K562 (cell line): ENCODE measurements around the gene ZNF816. TPM values are rescaled to one million over a fixed set of nuclear protein-coding genes. Genes with fewer than 3 reads are reported as not detected.

Source experiments
- ESRRA ChIP-seq: fragments of 450-650 bp; IDR thresholded peaks from 2 replicates; pipeline ENCODE4 v1.6.1; 2014; ENCODE audit warnings: low read depth, mild to moderate bottlenecking, moderate library complexity, borderline replicate concordance
- NFE2 ChIP-seq: IDR thresholded peaks from 2 replicates; pipeline ENCODE4 v1.6.1; 2014; ENCODE audit warnings: antibody characterized with exemption, low read depth
- NR2C2 ChIP-seq, 2 experiments: fragments of 200-800 bp in 1 of 2; sonication (Bioruptor generic) in 1 of 2; sonication (generic) in 1 of 2; formaldehyde crosslinking in 1 of 2; IDR thresholded peaks; 2 replicates each; pipeline versions ENCODE4 v1.6.1 to v1.8.0; 2016 to 2022; ENCODE audit warnings: mild to moderate bottlenecking in 1 of 2, missing compliant biosample characterization in 1 of 2, missing genetic modification characterization in 1 of 2, missing genetic modification reagents in 1 of 2
- RHOXF2B ChIP-seq: fragments of 250-450 bp; sonication (Bioruptor Pico); conservative IDR thresholded peaks from 2 replicates; pipeline ENCODE4 v1.5.1; 2021
- SRF ChIP-seq, 2 experiments: fragments of 250-450, 450-650 bp in 1 of 2; sonication (Bioruptor Pico) in 1 of 2; sonication (generic) in 1 of 2; formaldehyde crosslinking; IDR thresholded peaks; 2 replicates each; pipeline versions ENCODE4 v1.5.0 to v1.5.1; 2020 to 2022; ENCODE audit warnings: mild to moderate bottlenecking in 1 of 2, missing genetic modification reagents in 1 of 2
- SRSF1 ChIP-seq: fragments of 200-400 bp; formaldehyde crosslinking; IDR thresholded peaks from 2 replicates; pipeline ENCODE4 v1.6.1; 2017; ENCODE audit warnings: mild to moderate bottlenecking, low read depth, low read length, moderate library complexity
- YBX1 ChIP-seq: fragments of 450-650 bp; IDR thresholded peaks from 2 replicates; pipeline ENCODE4 v1.7.1; 2016; ENCODE audit warnings: mild to moderate bottlenecking
- polyA plus RNA-seq, 8 experiments: library from polyadenylated mRNA; depleted of rRNA in 4 of 8; stranded (reverse) in 5 of 8; unstranded in 3 of 8; fragments of >200 nt; fragmentation: Nextera tagmentation in 2 of 8; fragmentation: Illumina TruSeq in 1 of 8; extraction: Ambion mirVana in 2 of 8; extraction: Trizol in 1 of 8; gene quantifications; 2 replicates each; pipeline versions ENCODE4 v1.2.1 to v1.2.3, GENCODE V29; 2011 to 2014; ENCODE audit warnings: inconsistent platforms in 1 of 8, missing spikeins in 1 of 8
- total RNA-seq, 7 experiments: library from RNA; depleted of rRNA in 6 of 7; stranded (reverse); fragments of >200 nt in 6 of 7; fragmentation: Illumina TruSeq in 2 of 7; extraction: Trizol in 2 of 7; gene quantifications; 2 replicates each; pipeline versions ENCODE4 v1.2.1 to v1.2.3, GENCODE V29; 2011 to 2021; ENCODE audit warnings: low replicate concordance in 1 of 7
- TF ChIP-seq, protein P1 (sequence below): fragments of 450-650 bp; IDR thresholded peaks from 2 replicates; pipeline ENCODE4 v1.6.1; 2016; ENCODE audit warnings: mild to moderate bottlenecking, moderate library complexity

The ZNF816 gene
- total and polyA plus RNA-seq, 9 of the 15 experiments (the other 6 are each of a cell fraction or from before 2014, with no cell fraction given): 8.6 to 23.4 (median 13.0) TPM

- TF ChIP-seq, protein P1, sequence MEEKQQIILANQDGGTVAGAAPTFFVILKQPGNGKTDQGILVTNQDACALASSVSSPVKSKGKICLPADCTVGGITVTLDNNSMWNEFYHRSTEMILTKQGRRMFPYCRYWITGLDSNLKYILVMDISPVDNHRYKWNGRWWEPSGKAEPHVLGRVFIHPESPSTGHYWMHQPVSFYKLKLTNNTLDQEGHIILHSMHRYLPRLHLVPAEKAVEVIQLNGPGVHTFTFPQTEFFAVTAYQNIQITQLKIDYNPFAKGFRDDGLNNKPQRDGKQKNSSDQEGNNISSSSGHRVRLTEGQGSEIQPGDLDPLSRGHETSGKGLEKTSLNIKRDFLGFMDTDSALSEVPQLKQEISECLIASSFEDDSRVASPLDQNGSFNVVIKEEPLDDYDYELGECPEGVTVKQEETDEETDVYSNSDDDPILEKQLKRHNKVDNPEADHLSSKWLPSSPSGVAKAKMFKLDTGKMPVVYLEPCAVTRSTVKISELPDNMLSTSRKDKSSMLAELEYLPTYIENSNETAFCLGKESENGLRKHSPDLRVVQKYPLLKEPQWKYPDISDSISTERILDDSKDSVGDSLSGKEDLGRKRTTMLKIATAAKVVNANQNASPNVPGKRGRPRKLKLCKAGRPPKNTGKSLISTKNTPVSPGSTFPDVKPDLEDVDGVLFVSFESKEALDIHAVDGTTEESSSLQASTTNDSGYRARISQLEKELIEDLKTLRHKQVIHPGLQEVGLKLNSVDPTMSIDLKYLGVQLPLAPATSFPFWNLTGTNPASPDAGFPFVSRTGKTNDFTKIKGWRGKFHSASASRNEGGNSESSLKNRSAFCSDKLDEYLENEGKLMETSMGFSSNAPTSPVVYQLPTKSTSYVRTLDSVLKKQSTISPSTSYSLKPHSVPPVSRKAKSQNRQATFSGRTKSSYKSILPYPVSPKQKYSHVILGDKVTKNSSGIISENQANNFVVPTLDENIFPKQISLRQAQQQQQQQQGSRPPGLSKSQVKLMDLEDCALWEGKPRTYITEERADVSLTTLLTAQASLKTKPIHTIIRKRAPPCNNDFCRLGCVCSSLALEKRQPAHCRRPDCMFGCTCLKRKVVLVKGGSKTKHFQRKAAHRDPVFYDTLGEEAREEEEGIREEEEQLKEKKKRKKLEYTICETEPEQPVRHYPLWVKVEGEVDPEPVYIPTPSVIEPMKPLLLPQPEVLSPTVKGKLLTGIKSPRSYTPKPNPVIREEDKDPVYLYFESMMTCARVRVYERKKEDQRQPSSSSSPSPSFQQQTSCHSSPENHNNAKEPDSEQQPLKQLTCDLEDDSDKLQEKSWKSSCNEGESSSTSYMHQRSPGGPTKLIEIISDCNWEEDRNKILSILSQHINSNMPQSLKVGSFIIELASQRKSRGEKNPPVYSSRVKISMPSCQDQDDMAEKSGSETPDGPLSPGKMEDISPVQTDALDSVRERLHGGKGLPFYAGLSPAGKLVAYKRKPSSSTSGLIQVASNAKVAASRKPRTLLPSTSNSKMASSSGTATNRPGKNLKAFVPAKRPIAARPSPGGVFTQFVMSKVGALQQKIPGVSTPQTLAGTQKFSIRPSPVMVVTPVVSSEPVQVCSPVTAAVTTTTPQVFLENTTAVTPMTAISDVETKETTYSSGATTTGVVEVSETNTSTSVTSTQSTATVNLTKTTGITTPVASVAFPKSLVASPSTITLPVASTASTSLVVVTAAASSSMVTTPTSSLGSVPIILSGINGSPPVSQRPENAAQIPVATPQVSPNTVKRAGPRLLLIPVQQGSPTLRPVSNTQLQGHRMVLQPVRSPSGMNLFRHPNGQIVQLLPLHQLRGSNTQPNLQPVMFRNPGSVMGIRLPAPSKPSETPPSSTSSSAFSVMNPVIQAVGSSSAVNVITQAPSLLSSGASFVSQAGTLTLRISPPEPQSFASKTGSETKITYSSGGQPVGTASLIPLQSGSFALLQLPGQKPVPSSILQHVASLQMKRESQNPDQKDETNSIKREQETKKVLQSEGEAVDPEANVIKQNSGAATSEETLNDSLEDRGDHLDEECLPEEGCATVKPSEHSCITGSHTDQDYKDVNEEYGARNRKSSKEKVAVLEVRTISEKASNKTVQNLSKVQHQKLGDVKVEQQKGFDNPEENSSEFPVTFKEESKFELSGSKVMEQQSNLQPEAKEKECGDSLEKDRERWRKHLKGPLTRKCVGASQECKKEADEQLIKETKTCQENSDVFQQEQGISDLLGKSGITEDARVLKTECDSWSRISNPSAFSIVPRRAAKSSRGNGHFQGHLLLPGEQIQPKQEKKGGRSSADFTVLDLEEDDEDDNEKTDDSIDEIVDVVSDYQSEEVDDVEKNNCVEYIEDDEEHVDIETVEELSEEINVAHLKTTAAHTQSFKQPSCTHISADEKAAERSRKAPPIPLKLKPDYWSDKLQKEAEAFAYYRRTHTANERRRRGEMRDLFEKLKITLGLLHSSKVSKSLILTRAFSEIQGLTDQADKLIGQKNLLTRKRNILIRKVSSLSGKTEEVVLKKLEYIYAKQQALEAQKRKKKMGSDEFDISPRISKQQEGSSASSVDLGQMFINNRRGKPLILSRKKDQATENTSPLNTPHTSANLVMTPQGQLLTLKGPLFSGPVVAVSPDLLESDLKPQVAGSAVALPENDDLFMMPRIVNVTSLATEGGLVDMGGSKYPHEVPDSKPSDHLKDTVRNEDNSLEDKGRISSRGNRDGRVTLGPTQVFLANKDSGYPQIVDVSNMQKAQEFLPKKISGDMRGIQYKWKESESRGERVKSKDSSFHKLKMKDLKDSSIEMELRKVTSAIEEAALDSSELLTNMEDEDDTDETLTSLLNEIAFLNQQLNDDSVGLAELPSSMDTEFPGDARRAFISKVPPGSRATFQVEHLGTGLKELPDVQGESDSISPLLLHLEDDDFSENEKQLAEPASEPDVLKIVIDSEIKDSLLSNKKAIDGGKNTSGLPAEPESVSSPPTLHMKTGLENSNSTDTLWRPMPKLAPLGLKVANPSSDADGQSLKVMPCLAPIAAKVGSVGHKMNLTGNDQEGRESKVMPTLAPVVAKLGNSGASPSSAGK: no peak
- TF ChIP-seq NFE2 (no peak), NR2C2 (CRISPR knock-in tag; IDR thresholded peaks at IDR 0.05) (no peak), NR2C2 (tag; IDR thresholded peaks at IDR 0.05) (peak; percentile 23; the same call in 1 of the 2 replicates), SRSF1 (no peak), SRF (CRISPR knock-in tag; IDR thresholded peaks at IDR 0.05) (no peak), RHOXF2B (CRISPR knock-in tag) (no peak), YBX1 (no peak), ESRRA (no peak)
Observed at GRCh38 chr19:52936954-52937325, 25.7 kb downstream of the ZNF816 start (continued).
